Endothelial cell of umbilical vein (primary cell): ENCODE results near the gene NCOA6. TPM values are rescaled to one million over a fixed set of nuclear protein-coding genes. Genes with fewer than 3 reads are reported as not detected.

Experiments
- BruUV-seq: library from RNA; stranded (reverse); fragments of 400-500 nt; replicated peaks from 2 replicates; lab custom pipeline; 2021; lab: Mats Ljungman, UMichigan
- CTCF ChIA-PET: fragments of 300-600, 350-600 bp; sonication (Branson Sonifier 250); formaldehyde crosslinking; loops from one replicate; lab custom pipeline; 2021; ENCODE audit warnings: antibody characterized with exemption, inconsistent platforms; lab: Charles Lee
- POLR2A ChIA-PET: fragments of 300-600, 350-600 bp; sonication (Branson Sonifier 250); formaldehyde crosslinking; loops from one replicate; lab custom pipeline; 2021; ENCODE audit warnings: antibody characterized with exemption, inconsistent platforms; lab: Charles Lee
- DNase-seq: peaks from one replicate; pipeline ENCODE4 v3.0.0-alpha.2; 2011; ENCODE audit warnings: low read depth, low spot score
- FAIRE-seq: peaks from 2 replicates; lab custom pipeline; 2011; peaks lifted over from hg19 to GRCh38; lab: Jason Lieb, UNC
- H2AFZ ChIP-seq: 2 replicates; pipeline ENCODE4 v1.6.0; 2012; ENCODE audit warnings: low read depth, low read length, control low read depth, inconsistent platforms
- H3K27ac ChIP-seq: 2 replicates; pipeline ENCODE4 v1.5.1; 2011; ENCODE audit warnings: low read depth, mild to moderate bottlenecking, control low read depth, low read length, moderate library complexity; ENCODE audit not compliant: insufficient read depth
- H3K27me3 ChIP-seq, 2 experiments: 2 replicates each; pipeline versions ENCODE4 v1.6.0 to v1.6.1; 2011; ENCODE audit warnings: low read length in 2 of 2, mixed read lengths in 1 of 2; ENCODE audit not compliant: control insufficient read depth in 2 of 2, insufficient read depth in 2 of 2
- H3K36me3 ChIP-seq, 2 experiments: 2 replicates in 1 of 2; 3 replicates in 1 of 2; pipeline ENCODE4 v1.5.1; 2011; ENCODE audit warnings: low read length in 2 of 2, mild to moderate bottlenecking in 1 of 2, moderate library complexity in 1 of 2; ENCODE audit not compliant: control insufficient read depth in 2 of 2, insufficient read depth in 2 of 2; ENCODE audit errors: extremely low read depth in 1 of 2
- H3K4me1 ChIP-seq: 3 replicates; pipeline ENCODE4 v1.5.1; 2011; ENCODE audit warnings: mild to moderate bottlenecking, low read length; ENCODE audit not compliant: control insufficient read depth, insufficient read depth; ENCODE audit errors: extremely low read depth
- H3K4me2 ChIP-seq: 2 replicates; pipeline ENCODE4 v1.6.1; 2011; ENCODE audit warnings: low read length, control low read depth, mixed read lengths; ENCODE audit not compliant: insufficient read depth
- H3K4me3 ChIP-seq, 3 experiments: fragments of 200-600 bp in 1 of 3; sonication (generic), shearing (Covaris generic) in 1 of 3; replicated peaks in 1 of 3; 2 replicates each; pipeline ENCODE4 v1.5.1; 2011 to 2016; ENCODE audit warnings: control low read depth in 3 of 3, low read length in 3 of 3, mild to moderate bottlenecking in 2 of 3, inconsistent platforms in 1 of 3, low read depth in 1 of 3, moderate library complexity in 1 of 3; ENCODE audit not compliant: insufficient read depth in 1 of 3
- H3K79me2 ChIP-seq: 2 replicates; pipeline ENCODE4 v1.6.0; 2012; ENCODE audit warnings: low read length, inconsistent platforms; ENCODE audit not compliant: control insufficient read depth, insufficient read depth
- H3K9ac ChIP-seq: replicated peaks from 2 replicates; pipeline ENCODE3; 2011; ENCODE audit warnings: low read length, control low read depth; ENCODE audit not compliant: insufficient read depth; ENCODE audit errors: extremely low read depth
- H3K9me1 ChIP-seq: replicated peaks from 3 replicates; pipeline ENCODE4 v1.6.0; 2011; ENCODE audit warnings: mild to moderate bottlenecking, low read length; ENCODE audit not compliant: control insufficient read depth, insufficient read depth; ENCODE audit errors: extremely low read depth
- H3K9me3 ChIP-seq: replicated peaks from 2 replicates; pipeline ENCODE4 v1.5.1; 2012; ENCODE audit warnings: low read length, inconsistent platforms; ENCODE audit not compliant: control insufficient read depth, insufficient read depth
- H4K20me1 ChIP-seq: replicated peaks from 2 replicates; pipeline ENCODE3; 2011; ENCODE audit warnings: mild to moderate bottlenecking, low read length; ENCODE audit not compliant: control insufficient read depth, insufficient read depth; ENCODE audit errors: extremely low read depth
- CTCF ChIP-seq, 2 donors: IDR thresholded peaks; 1 replicate in 1 of 2; 2 replicates in 1 of 2; pipeline ENCODE4 v1.5.1; 2011; ENCODE audit warnings: low read length in 2 of 2, mild to moderate bottlenecking in 2 of 2, moderate library complexity in 2 of 2, control low read depth in 1 of 2, inconsistent platforms in 1 of 2, low read depth in 1 of 2; ENCODE audit not compliant: insufficient read depth in 1 of 2; ENCODE audit errors: extremely low read depth in 1 of 2
- EZH2 ChIP-seq: IDR thresholded peaks from 2 replicates; pipeline ENCODE4 v1.6.1; 2012; ENCODE audit warnings: borderline replicate concordance, low read depth, mild to moderate bottlenecking, moderate library complexity, low read length, inconsistent platforms; ENCODE audit not compliant: severe bottlenecking
- FOS ChIP-seq: IDR thresholded peaks from 2 replicates; pipeline ENCODE4 v1.6.1; 2011; ENCODE audit warnings: mild to moderate bottlenecking, low read length, moderate library complexity, borderline replicate concordance; ENCODE audit not compliant: insufficient read depth
- MAX ChIP-seq: IDR thresholded peaks from 2 replicates; pipeline ENCODE4 v1.6.1; 2011; ENCODE audit not compliant: insufficient read depth, insufficient read length
- MYC ChIP-seq: IDR thresholded peaks from one replicate; pipeline ENCODE4 v1.6.1; 2011; ENCODE audit warnings: mild to moderate bottlenecking, low read depth, low read length
- POLR2A ChIP-seq: IDR thresholded peaks from 2 replicates; pipeline ENCODE4 v1.6.1; 2012; ENCODE audit warnings: low read depth, mild to moderate bottlenecking, control low read depth, low read length
- dilution Hi-C: fragments of 300-500 bp; cut with MboI; formaldehyde crosslinking; loops from one replicate; pipeline ENCODE4 v1.15.0; 2019; ENCODE audit warnings: low sequenced_read_pairs; ENCODE audit not compliant: extremely low pct_ligation_motif_present
- intact Hi-C: fragments of 100-400 bp; cut with micrococcal nuclease; formaldehyde crosslinking; loops from one replicate; pipeline ENCODE4 v1.10.0; 2022
- polyA plus RNA-seq, 4 experiments: library from polyadenylated mRNA; depleted of rRNA in 3 of 4; stranded (reverse) in 3 of 4; unstranded in 1 of 4; fragments of >200 nt; gene quantifications; 2 replicates each; pipeline versions ENCODE4 v1.2.1 to v1.2.3, GENCODE V29; 2011 to 2012; ENCODE audit warnings: missing spikeins in 1 of 4
- total RNA-seq: library from RNA; stranded (reverse); gene quantifications from 2 replicates; pipeline ENCODE4 v1.2.3, GENCODE V29; 2021

The NCOA6 gene
- total and polyA plus RNA-seq, 2 donors (not counting 3 experiments of a cell fraction or from before 2014, with no cell fraction given) = 16.9 to 26.7 TPM

- ChIA-PET POLR2A (no interaction called here), CTCF (interaction anchor here (0.5 to 4.1 kb wide), 5 partner anchors 8 to 211 kb away, joined by 3 to 27 read pairs (median 3); no protein-coding TSS in a partner anchor)
- Histone ChIP-seq H3K79me2 (no peaks in the 10 kb centered on the region), H2AFZ (no peak overlapping the region), H3K9me1 (no peaks in the 10 kb centered on the region), H3K4me1 (no peaks in the 10 kb centered on the region), H3K9me3 (no peaks in the 10 kb centered on the region), H3K4me2 (no peak overlapping the region), H3K4me3 (no peak overlapping the region), H3K9ac (no peak overlapping the region), H3K27me3 (no peaks in the 10 kb centered on the region), H3K36me3 (peaks cover 11 to 25% of the 10 kb centered on the region in 2 experiments), H3K27ac (no peak overlapping the region), H4K20me1 (no peaks in the 10 kb centered on the region)
- dilution Hi-C loops = no loop called here
- no peak for DNase-seq
- no TSS peak for BruUV-seq
- TF ChIP-seq CTCF (IDR thresholded peaks at IDR 0.05; ENCODE audit: extremely low read depth in 1 of 2, insufficient read depth in 1 of 2, low read depth in 1 of 2, low read length in 2 of 2) = no peak
- TF ChIP-seq MYC = no peak
- no peak for TF ChIP-seq FOS
- intact Hi-C loops = no loop called here
- FAIRE-seq = no peak
Measured at GRCh38 chr20:34747479-34747878, 78.0 kb downstream of the NCOA6 start.

GRCh38 chr20:34746674-34747073 lies 78.8 kb downstream of the NCOA6 start:
- H3K27me3 ChIP-seq = no peaks in the 10 kb centered on the region
- no TSS peak for BruUV-seq
- no peaks in the 10 kb centered on the region for H3K4me1 ChIP-seq
- no peak overlapping the region for H3K4me2 ChIP-seq
- H3K9ac ChIP-seq = no peak overlapping the region
- no peak for TF ChIP-seq MAX
- no peak for TF ChIP-seq POLR2A
- no peak for TF ChIP-seq EZH2
- H2AFZ ChIP-seq = no peak overlapping the region
- no peaks in the 10 kb centered on the region for H3K9me1 ChIP-seq
- no peak overlapping the region for H3K27ac ChIP-seq
- ChIA-PET CTCF (interaction anchor here (1.1 to 4.1 kb wide), 2 partner anchors 21 to 23 kb away, joined by 3 to 27 read pairs; no protein-coding TSS in a partner anchor), POLR2A (no interaction called here)
- no peaks in the 10 kb centered on the region for H4K20me1 ChIP-seq
- no peaks in the 10 kb centered on the region for H3K9me3 ChIP-seq
- no peak overlapping the region for H3K4me3 ChIP-seq
- intact Hi-C loops (no loop called here), dilution Hi-C loops (no loop called here)
- DNase-seq = no peak
- H3K79me2 ChIP-seq = no peaks in the 10 kb centered on the region
- no peak for FAIRE-seq
- peaks cover 11 to 26% of the 10 kb centered on the region in 2 experiments for H3K36me3 ChIP-seq
